Lower leg skin (tissue), 4 donors: ENCODE results near the gene C9orf50. TPM values are rescaled to one million over a fixed set of nuclear protein-coding genes. Genes with fewer than 3 reads are reported as not detected.

Experiments used
- DNase-seq, 2 donors: peaks; one replicate each; pipeline ENCODE4 v3.0.0-alpha.2; 2019; ENCODE audit warnings: low spot score in 2 of 2
- H3K4me3 ChIP-seq: fragments of 200-600 bp; sonication (generic); 2 replicates; pipeline ENCODE4 v1.5.1; 2017; ENCODE audit warnings: mild to moderate bottlenecking, low read depth; ENCODE audit not compliant: poor library complexity, severe bottlenecking
- POLR2A ChIP-seq, 2 donors: fragments of 450-650 bp; IDR thresholded peaks; one replicate each; pipeline ENCODE4 v1.6.1; 2016 to 2017; ENCODE audit warnings: antibody characterized with exemption in 2 of 2, mild to moderate bottlenecking in 1 of 2, moderate library complexity in 1 of 2
- WGBS, 2 donors: methylation state at CpG; one replicate each; pipeline ENCODE4 v1.1.5; 2018; 5-methylcytosine and 5-hydroxymethylcytosine counted together
- intact Hi-C: fragments of 100-400 bp; cut with DNase I; formaldehyde crosslinking; loops from one replicate; pipeline ENCODE4 v1.15.0; 2023; ENCODE audit warnings: low total_unique reads
- total RNA-seq, 4 donors: library from RNA; depleted of rRNA; stranded (reverse); fragments of >200 nt; gene quantifications; one replicate each; pipeline ENCODE4 v1.1.0, GENCODE V29; 2016
- TF ChIP-seq, protein P1 (sequence below), 3 donors: fragments of 450-650 bp; IDR thresholded peaks; one replicate each; pipeline ENCODE4 v1.5.1; 2016; ENCODE audit warnings: antibody characterized with exemption in 3 of 3, mild to moderate bottlenecking in 3 of 3, moderate library complexity in 2 of 3

C9orf50 gene
- total RNA-seq, 4 donors from 2014 or later = not detected

- WGBS, 2 donors = 84 to 90% methylated on average over 1 of the region's 1 CpG
- DNase-seq = peak in 1 of 2 donors; percentile 72
- intact Hi-C loops = loop anchor here (10.0 kb wide), 1 partner anchor 69 kb away; no protein-coding TSS in a partner anchor
- TF ChIP-seq, protein P1, sequence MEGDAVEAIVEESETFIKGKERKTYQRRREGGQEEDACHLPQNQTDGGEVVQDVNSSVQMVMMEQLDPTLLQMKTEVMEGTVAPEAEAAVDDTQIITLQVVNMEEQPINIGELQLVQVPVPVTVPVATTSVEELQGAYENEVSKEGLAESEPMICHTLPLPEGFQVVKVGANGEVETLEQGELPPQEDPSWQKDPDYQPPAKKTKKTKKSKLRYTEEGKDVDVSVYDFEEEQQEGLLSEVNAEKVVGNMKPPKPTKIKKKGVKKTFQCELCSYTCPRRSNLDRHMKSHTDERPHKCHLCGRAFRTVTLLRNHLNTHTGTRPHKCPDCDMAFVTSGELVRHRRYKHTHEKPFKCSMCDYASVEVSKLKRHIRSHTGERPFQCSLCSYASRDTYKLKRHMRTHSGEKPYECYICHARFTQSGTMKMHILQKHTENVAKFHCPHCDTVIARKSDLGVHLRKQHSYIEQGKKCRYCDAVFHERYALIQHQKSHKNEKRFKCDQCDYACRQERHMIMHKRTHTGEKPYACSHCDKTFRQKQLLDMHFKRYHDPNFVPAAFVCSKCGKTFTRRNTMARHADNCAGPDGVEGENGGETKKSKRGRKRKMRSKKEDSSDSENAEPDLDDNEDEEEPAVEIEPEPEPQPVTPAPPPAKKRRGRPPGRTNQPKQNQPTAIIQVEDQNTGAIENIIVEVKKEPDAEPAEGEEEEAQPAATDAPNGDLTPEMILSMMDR (IDR thresholded peaks at IDR 0.05) = no peak
- TF ChIP-seq POLR2A (IDR thresholded peaks at IDR 0.05) = no peak
- no peak overlapping the region for H3K4me3 ChIP-seq
Measured at GRCh38 chr9:129584136-129584535, 36.8 kb downstream of the C9orf50 start.

DNA sequence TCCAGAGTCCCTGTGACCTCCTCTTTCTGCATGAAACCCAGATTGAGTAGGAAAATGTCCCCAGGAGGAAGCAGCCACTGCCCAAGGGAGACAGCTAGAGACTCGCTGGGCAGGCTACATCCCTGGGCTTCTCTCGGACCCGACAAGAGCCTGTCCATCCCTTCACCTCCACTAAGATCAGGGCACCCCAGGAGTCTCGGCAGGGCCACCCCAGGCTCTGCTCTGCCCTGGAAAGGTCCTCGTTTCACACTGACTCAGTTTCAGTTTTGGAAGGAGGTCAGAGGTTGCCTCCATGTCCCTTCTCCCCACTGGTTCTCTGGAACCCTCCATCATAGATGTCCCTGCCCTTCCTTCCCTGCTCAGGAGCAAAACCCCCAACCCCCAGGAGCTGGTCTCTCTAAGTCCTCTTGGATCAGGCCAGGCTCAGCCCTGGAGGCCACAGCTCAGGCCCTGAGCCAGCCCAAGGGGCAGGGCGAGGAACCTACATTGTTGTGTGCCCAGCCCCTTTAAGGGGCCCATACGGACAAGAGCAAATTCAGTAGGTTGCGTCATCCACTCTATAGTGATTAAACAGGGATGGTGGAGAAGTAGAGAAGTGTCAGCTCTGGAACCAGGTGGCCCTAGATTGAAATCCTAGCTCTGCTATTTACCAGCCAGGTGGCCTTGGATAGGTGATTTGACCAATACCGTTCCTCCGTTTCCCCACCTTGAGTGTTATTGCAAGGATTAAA, 37.4 kb downstream of the C9orf50 start:
- intact Hi-C loops = loop anchor here (10.0 kb wide), 1 partner anchor 69 kb away; no protein-coding TSS in a partner anchor
- DNase-seq = no peak
- no peak overlapping the region for H3K4me3 ChIP-seq
- 79 to 83% methylated on average over 9 to 10 of the region's 10 CpGs for WGBS, 2 donors
- no peak for TF ChIP-seq POLR2A (IDR thresholded peaks at IDR 0.05)
- TF ChIP-seq, protein P1 (IDR thresholded peaks at IDR 0.05) = no peak

- no peak overlapping the region for H3K4me3 ChIP-seq
- intact Hi-C loops = loop anchor here (10.0 kb wide), 1 partner anchor 68 kb away; no protein-coding TSS in a partner anchor
- DNase-seq = no peak
- 86 to 91% methylated on average over 3 of the region's 3 CpGs for WGBS, 2 donors
- TF ChIP-seq, protein P1 (IDR thresholded peaks at IDR 0.05) = no peak
- TF ChIP-seq POLR2A (IDR thresholded peaks at IDR 0.05) = no peak
Measured at GRCh38 chr9:129582855-129583254, 38.0 kb downstream of the C9orf50 start.

- no peak for DNase-seq
- WGBS, 2 donors = 72 to 80% methylated on average over 4 of the region's 4 CpGs
- no peak overlapping the region for H3K4me3 ChIP-seq
- intact Hi-C loops = loop anchor here (10.0 kb wide), 1 partner anchor 67 kb away; no protein-coding TSS in a partner anchor
- TF ChIP-seq POLR2A (IDR thresholded peaks at IDR 0.05) = no peak
- TF ChIP-seq, protein P1 (IDR thresholded peaks at IDR 0.05) = no peak
Measured at GRCh38 chr9:129581505-129582189, 39.3 kb downstream of the C9orf50 start.

GRCh38 chr9:129580211-129580915, 40.5 kb downstream of the C9orf50 start:
- TF ChIP-seq POLR2A (IDR thresholded peaks at IDR 0.05) = no peak
- TF ChIP-seq, protein P1 (IDR thresholded peaks at IDR 0.05) = no peak
- intact Hi-C loops = loop anchor here (10.0 kb wide), 1 partner anchor 66 kb away; no protein-coding TSS in a partner anchor
- WGBS, 2 donors = 83% methylated on average over 11 of the region's 11 CpGs

More at GRCh38 chr9:129580211-129580915, 40.5 kb downstream of the C9orf50 start:
- no peak for DNase-seq
- no peak overlapping the region for H3K4me3 ChIP-seq
